GM18868 (cell line): Measurements from ENCODE around the gene KRT31.
"Not testable (repeated sequence)": the region's sequence is repeated elsewhere in the genome, so short reads cannot be mapped to it uniquely, and the experiment has no call there.

Source experiments
- ATAC-seq: cut with Tn5 transposase; IDR thresholded peaks from one replicate; pipeline ENCODE4 v1.9.1; 2021; ENCODE audit warnings: mild to moderate bottlenecking, moderate library complexity; ENCODE audit not compliant: unreplicated experiment

KRT31 gene

GRCh38 chr17:41392278-41392677 lies 5.1 kb downstream of the KRT31 start:
- no peak for ATAC-seq

- ATAC-seq = no peak
Measured at GRCh38 chr17:41391535-41391934, 5.9 kb downstream of the KRT31 start.

- ATAC-seq = no peak
Measured at GRCh38 chr17:41390411-41390938, 6.9 kb downstream of the KRT31 start.

GRCh38 chr17:41387670-41388069 lies 9.7 kb downstream of the KRT31 start:
- ATAC-seq = no peak

- no peak for ATAC-seq
Measured at GRCh38 chr17:41386227-41386626, 11.2 kb downstream of the KRT31 start.

GRCh38 chr17:41383690-41384089 lies 13.7 kb downstream of the KRT31 start:
- ATAC-seq = no peak

- no peak for ATAC-seq
Measured at GRCh38 chr17:41382394-41382793, 15.0 kb downstream of the KRT31 start.

GRCh38 chr17:41381943-41382342 lies 15.5 kb downstream of the KRT31 start, which contains the start of gene KRT34:
Gene KRT34, minus strand, starts transcription at chr17:41382306. Its CDS starts 60 bp downstream, at chr17:41382246.
- not testable (repeated sequence) for ATAC-seq

- ATAC-seq = not testable (repeated sequence)
Measured at GRCh38 chr17:41380091-41380490, 17.3 kb downstream of the KRT31 start.

- no peak for ATAC-seq
Measured at GRCh38 chr17:41377546-41377945, 19.9 kb downstream of the KRT31 start.

- no peak for ATAC-seq
Measured at GRCh38 chr17:41369713-41370112, 27.7 kb downstream of the KRT31 start, which contains the start of gene KRT33B. Gene KRT33B, minus strand, starts transcription at chr17:41369813. Its CDS starts 63 bp downstream, at chr17:41369750.

- no peak for ATAC-seq
Measured at GRCh38 chr17:41369023-41369422, 28.4 kb downstream of the KRT31 start.

- no peak for ATAC-seq
Measured at GRCh38 chr17:41367426-41368075, 29.9 kb downstream of the KRT31 start.

GRCh38 chr17:41366070-41366469 lies 31.3 kb downstream of the KRT31 start:
- no peak for ATAC-seq

GRCh38 chr17:41363881-41364280 lies 33.5 kb downstream of the KRT31 start:
- ATAC-seq = no peak

- no peak for ATAC-seq
Measured at GRCh38 chr17:41360296-41360995, 37.0 kb downstream of the KRT31 start.

GRCh38 chr17:41354536-41354935 lies 42.9 kb downstream of the KRT31 start:
- ATAC-seq = no peak

- ATAC-seq = no peak
Measured at GRCh38 chr17:41352597-41353366, 44.6 kb downstream of the KRT31 start.

GRCh38 chr17:41351177-41351576 lies 46.2 kb downstream of the KRT31 start:
- ATAC-seq = no peak

- not testable (repeated sequence) for ATAC-seq
Measured at GRCh38 chr17:41350381-41350878, 47.0 kb downstream of the KRT31 start, which contains the start of gene KRT33A. Gene KRT33A, minus strand, starts transcription at chr17:41350828. Its CDS starts 61 bp downstream, at chr17:41350767.
